Middle frontal gyrus (tissue), 1 donor: Measurements from ENCODE around the gene H6PD.

ENCODE experiments used
- DNase-seq: peaks from one replicate; pipeline ENCODE4 v3.0.0-alpha.2; 2015; ENCODE audit warnings: low spot score; ENCODE audit errors: extremely low spot score

The H6PD gene

GRCh38 chr1:9314711-9315379 is 80.3 kb downstream of the H6PD start:
- no peak for DNase-seq

DNA sequence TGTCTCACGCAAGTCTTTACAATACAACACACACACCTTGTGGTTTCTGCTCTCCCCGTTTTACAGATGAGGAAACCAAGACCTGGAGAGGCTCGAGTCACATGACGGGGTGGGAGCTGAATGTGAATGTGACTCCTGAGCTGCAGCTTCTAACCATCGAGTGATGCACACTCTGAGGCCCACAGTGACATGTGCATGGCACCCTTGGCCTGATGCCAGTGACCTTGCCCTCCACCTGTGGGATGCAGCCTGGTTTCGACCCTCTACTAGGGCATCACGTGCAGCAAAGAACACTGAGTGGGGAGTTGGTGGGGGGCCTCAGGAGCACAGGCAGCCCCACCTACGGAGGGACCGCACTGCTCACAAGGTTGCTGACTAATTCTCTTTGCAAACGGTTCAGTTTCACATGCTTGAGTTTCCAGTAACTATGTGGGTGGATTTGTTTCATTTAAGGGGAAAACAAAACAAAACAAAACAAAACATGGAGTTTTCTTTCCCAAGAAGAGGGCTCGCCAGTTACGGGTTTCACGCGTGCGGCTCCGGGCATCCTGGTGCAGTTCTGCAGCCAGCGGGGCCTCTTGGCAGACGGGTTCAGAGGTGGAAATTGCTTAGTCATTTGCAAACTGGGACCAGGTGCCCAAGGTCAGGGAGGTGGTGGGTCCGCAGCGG is 81.0 kb downstream of the H6PD start:
- no peak for DNase-seq

GRCh38 chr1:9316080-9316444 is 81.5 kb downstream of the H6PD start:
- DNase-seq: no peak

GRCh38 chr1:9316512-9316911 is 81.9 kb downstream of the H6PD start:
- DNase-seq: no peak

DNA sequence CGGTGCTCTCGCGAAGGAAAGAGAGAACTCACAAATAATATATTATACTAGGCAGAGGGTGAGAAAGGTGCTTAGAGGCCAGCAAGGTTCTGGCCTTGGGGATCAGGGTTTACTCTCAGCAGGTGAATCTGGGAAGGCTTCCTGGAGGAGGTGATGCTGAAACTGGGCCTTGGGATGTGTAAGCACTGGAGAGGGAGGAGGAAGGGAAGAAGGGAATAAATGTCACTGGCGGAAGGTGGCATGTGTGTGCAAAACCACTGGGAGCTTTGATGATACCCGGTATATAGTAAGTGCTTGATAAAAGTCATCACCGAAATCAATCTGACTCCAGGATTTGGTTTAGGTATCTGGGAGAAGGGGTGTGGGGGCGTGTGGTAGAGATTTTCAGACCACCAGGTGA is 82.5 kb downstream of the H6PD start:
- no peak for DNase-seq

GRCh38 chr1:9317591-9318417 is 83.2 kb downstream of the H6PD start:
- no peak for DNase-seq

DNA sequence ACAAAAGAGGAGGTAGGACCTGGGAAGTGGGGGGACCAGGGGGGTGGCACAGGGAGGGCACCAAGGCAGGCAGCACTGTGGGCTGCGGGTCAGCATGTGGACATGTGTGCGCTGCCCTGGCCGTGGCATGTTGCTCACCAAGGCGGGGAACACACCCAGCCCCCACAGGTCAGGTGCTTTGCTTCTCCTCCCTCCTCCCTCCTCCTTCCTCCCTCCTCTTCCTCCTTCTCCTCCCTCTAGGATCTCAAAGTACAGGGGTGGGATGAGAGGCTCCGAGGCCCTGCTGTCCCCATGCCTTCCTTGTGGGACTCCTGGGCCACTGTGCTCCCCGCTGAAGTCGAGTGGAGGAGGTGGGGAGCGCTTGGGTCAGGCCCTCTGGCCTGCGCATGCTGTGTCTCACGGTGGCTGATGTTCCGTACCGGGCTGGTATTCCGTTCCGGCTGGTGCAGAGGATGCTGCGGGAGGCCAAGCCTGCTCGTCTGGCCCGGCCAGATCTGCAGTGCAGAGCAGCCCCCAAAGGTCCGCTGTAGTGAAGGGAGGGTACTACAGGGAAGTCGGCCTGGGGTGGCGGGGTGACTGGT is 84.7 kb downstream of the H6PD start:
- no peak for DNase-seq

DNA sequence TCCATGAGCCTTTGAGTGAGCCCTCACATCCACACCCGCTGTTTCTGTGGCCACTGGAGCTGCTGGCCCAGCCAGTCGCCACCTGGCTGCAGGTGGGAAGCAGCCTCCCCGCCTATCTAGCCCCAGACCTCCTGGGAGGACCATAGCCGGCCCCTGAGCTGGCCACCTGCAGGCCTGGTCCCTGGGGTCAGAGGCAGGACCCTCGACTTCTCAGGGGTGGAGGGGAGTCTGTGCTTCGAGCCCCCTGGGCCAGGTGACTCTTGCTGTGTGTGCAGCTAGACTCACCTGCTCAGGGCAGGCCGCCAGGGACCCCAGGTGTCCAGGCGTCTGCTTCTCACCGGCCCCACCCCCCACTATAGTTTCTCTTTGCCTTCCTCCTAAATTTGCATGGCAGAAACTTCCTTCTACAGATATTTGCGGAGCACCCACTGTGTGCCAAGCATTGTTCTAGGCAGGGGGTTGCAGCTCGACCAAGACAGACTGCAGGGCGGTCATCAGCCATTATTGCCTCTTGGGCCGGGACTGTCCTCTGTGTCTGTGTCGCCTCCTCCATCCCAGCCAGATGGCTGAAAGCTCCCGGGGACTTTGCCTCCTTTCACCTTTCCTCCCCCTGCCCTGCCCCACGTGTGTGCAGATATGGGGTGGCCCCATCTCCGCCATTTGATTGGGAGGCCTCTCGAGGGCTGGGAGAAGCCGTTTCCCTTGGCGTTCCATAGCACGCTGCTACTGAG is 85.4 kb downstream of the H6PD start:
- no peak for DNase-seq
